Right lobe of liver (tissue), 6 donors: ENCODE measurements around the gene CRYBG1. TPM values are rescaled to one million over a fixed set of nuclear protein-coding genes. Genes with fewer than 3 reads are reported as not detected.
"Not testable (repeated sequence)": the region's sequence is repeated elsewhere in the genome, so short reads cannot be mapped to it uniquely, and the experiment has no call there.

ENCODE experiments used
- ATAC-seq, 4 donors: fragments of 200-7000 bp; cut with Tn5 transposase; one replicate each; pipeline ENCODE4 v1.9.1; 2020; ENCODE audit warnings: mild to moderate bottlenecking in 4 of 4, moderate library complexity in 4 of 4
- DNase-seq, 3 donors: peaks; one replicate each; pipeline ENCODE4 v3.0.0-alpha.2; 2020
- H3K27ac ChIP-seq, 3 donors: fragments of 200-600 bp; one replicate each; pipeline ENCODE4 v1.8.0; 2022
- H3K27me3 ChIP-seq, 2 donors: fragments of 200-600 bp; one replicate each; pipeline ENCODE4 v1.8.0; 2022
- H3K36me3 ChIP-seq, 4 donors: fragments of 200-600 bp; sonication (generic) in 1 of 4; one replicate each; pipeline versions ENCODE4 v1.5.1 to v1.8.0; 2017 to 2022; ENCODE audit warnings: control low read depth in 1 of 4
- H3K4me1 ChIP-seq, 4 donors: fragments of 200-600 bp; sonication (generic) in 1 of 4; one replicate each; pipeline versions ENCODE4 v1.5.1 to v1.8.0; 2017 to 2022; ENCODE audit warnings: control low read depth in 1 of 4
- H3K4me3 ChIP-seq, 3 donors: fragments of 200-600 bp; one replicate each; pipeline ENCODE4 v1.8.0; 2022
- H3K9me3 ChIP-seq, 4 donors: fragments of 200-600 bp; sonication (generic) in 1 of 4; one replicate each; pipeline versions ENCODE4 v1.5.1 to v1.8.0; 2017 to 2022; ENCODE audit warnings: control low read depth in 1 of 4
- POLR2A ChIP-seq: fragments of 450-650 bp; IDR thresholded peaks from one replicate; pipeline ENCODE4 v1.6.1; 2017; ENCODE audit warnings: antibody characterized with exemption, mild to moderate bottlenecking
- WGBS: methylation state at CpG from one replicate; pipeline ENCODE4 v1.1.6; 2018; ENCODE audit warnings: low coverage, low lambda C conversion rate; ENCODE audit not compliant: insufficient coverage; ENCODE audit errors: missing lambda C conversion rate; 5-methylcytosine and 5-hydroxymethylcytosine counted together
- intact Hi-C, 2 donors: fragments of 100-400 bp; cut with DNase I; formaldehyde crosslinking; loops; one replicate each; pipeline versions ENCODE4 v1.11.2 to v1.14.1; 2022
- total RNA-seq, 6 experiments: library from RNA; depleted of rRNA in 2 of 6; stranded (reverse); fragments of >200 nt in 2 of 6; fragmentation: NEBNext Ultra II Directional in 3 of 6; extraction: Animal tissue kit (Norgen Biotek cat#: 25700) in 3 of 6; gene quantifications; one replicate each; pipeline versions ENCODE4 v1.1.0 to v1.2.4, GENCODE V29; 2016 to 2023
- TF ChIP-seq, protein P1 (sequence below), 4 donors: fragments of 200-600 bp in 3 of 4; fragments of 450-650 bp in 1 of 4; IDR thresholded peaks; one replicate each; pipeline versions ENCODE4 v1.5.1 to v1.8.0; 2016 to 2022; ENCODE audit warnings: antibody characterized with exemption in 4 of 4, mild to moderate bottlenecking in 2 of 4
- donor health status: DM: no; HTN: yes; CAD: no.
- donor health status: DM: no; HTN: no; CAD: no.
- donor health status: DM: no; HTN: no; CAD: no.
- donor health status: DM: no; HTN: yes; CAD: no.
- donor health status: DM: no; HTN: yes; CAD: no.

Gene CRYBG1
- total RNA-seq, 6 experiments from 2014 or later: 6.8 to 10.9 (median 7.9) TPM

DNA sequence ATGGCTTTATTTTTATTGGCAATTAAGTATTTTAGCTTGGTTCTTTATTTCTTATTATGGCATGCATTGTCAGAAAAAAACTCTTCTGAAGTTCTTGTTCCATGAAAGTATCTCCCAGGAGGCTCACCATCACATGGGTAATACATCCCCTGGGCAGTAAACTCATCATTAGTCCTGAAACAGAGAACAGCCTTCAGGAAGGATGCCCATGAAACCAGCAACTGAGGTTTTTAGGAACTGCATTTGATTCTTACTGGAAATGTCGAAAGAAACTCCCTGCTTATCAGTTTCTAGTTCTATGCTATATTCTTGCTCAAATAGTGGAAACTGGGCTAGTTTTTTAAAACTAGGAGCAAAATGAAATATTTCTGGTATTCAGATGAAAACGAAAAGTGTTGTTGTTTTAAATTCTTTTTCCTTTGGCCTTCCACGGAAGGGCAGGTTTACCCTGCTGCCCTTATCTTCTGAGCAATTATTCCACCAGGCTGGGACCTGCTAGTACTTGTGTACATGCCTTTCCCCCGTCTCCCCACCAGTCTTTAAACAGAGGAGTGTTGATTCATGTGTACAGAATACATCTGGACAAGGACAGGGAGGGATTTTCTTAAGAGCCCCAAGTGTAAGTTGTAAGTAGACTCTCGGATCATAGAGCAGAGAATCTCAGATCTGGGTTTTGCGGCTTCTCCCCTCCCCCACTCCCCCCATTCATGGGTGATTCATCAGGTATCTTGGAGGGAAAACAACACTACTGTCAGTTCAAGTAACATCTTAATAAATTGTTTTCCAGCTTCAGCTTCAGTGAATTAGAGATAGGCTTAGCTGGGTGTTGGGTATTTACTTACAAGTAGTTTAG, 187.3 kb downstream of the CRYBG1 start:
- TF ChIP-seq, protein P1, sequence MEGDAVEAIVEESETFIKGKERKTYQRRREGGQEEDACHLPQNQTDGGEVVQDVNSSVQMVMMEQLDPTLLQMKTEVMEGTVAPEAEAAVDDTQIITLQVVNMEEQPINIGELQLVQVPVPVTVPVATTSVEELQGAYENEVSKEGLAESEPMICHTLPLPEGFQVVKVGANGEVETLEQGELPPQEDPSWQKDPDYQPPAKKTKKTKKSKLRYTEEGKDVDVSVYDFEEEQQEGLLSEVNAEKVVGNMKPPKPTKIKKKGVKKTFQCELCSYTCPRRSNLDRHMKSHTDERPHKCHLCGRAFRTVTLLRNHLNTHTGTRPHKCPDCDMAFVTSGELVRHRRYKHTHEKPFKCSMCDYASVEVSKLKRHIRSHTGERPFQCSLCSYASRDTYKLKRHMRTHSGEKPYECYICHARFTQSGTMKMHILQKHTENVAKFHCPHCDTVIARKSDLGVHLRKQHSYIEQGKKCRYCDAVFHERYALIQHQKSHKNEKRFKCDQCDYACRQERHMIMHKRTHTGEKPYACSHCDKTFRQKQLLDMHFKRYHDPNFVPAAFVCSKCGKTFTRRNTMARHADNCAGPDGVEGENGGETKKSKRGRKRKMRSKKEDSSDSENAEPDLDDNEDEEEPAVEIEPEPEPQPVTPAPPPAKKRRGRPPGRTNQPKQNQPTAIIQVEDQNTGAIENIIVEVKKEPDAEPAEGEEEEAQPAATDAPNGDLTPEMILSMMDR (IDR thresholded peaks at IDR 0.05): no peak
- TF ChIP-seq POLR2A: no peak
- Histone ChIP-seq H3K9me3 (no peaks in the 10 kb centered on the region), H3K27ac (no peak overlapping the region), H3K4me1 (no peaks in the 10 kb centered on the region), H3K27me3 (no peaks in the 10 kb centered on the region), H3K4me3 (no peak overlapping the region), H3K36me3 (no peaks in the 10 kb centered on the region)
- 52% methylated on average over 6 of the region's 6 CpGs for WGBS
- ATAC-seq (no peak), DNase-seq (no peak)
- intact Hi-C loops: no loop called here

- H3K9me3 ChIP-seq, DNase-seq, H3K27ac ChIP-seq, intact Hi-C loops, H3K27me3 ChIP-seq, H3K4me3 ChIP-seq, H3K36me3 ChIP-seq, H3K4me1 ChIP-seq, ATAC-seq: not testable (repeated sequence)
- WGBS: 91% methylated on average over 4 of the region's 6 CpGs
Measured at GRCh38 chr6:106548926-106549455, 188.5 kb downstream of the CRYBG1 start.

DNA sequence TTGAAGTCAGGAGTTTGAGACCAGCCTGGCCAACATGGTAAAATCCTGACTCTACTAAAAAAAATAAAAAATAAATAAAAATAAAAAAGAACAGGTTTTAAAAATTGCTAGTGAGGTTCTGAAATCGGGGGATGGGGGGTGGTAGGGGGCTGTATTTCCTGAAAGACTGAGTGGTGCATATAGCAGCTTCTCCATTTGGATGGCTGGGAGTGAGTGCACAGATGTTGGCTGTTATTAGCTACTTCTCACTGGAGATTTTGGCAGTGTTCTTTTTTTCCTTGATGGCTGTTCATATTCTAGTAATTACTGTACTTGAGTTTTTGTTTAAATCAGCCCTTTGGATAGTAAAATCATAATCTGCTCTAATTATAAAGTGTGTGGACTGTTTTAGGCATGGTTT, 189.0 kb downstream of the CRYBG1 start:
- peaks cover 0 to 11% (median 0%) of the 10 kb centered on the region in 4 donors for H3K36me3 ChIP-seq
- no peaks in the 10 kb centered on the region for H3K27me3 ChIP-seq
- no peaks in the 10 kb centered on the region for H3K4me1 ChIP-seq
- intact Hi-C loops: no loop called here
- H3K27ac ChIP-seq: no peak overlapping the region
- DNase-seq (no peak), ATAC-seq (no peak)
- no peak overlapping the region for H3K4me3 ChIP-seq
- TF ChIP-seq, protein P1 (IDR thresholded peaks at IDR 0.05): no peak
- TF ChIP-seq POLR2A: no peak
- WGBS: 44% methylated on average over 1 of the region's 1 CpG
- no peaks in the 10 kb centered on the region for H3K9me3 ChIP-seq

DNA sequence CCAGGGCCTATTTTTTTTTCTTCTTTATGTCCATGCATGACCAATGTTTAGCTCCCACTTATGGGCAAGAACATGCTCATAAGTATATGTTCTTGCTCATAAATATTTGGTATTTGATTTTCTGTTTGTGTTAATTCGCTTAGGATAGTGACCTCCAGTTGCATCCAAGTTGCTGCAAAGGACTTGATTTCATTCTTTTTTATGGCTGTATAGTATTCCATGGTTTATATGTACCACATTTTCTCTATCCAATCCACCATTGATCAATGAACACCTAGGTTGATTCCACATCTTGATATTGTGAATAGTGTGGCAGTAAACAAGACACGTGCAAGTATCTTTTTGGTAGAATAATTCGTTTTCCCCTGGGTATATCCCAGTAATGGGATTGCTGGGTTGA, 190.6 kb downstream of the CRYBG1 start:
- WGBS: 98% methylated on average over 3 of the region's 3 CpGs
- no peak overlapping the region for H3K4me3 ChIP-seq
- DNase-seq (no peak), ATAC-seq (no peak)
- H3K36me3 ChIP-seq: peaks cover 0 to 11% (median 0%) of the 10 kb centered on the region in 4 donors
- intact Hi-C loops: no loop called here
- TF ChIP-seq POLR2A: no peak
- H3K27ac ChIP-seq: no peak overlapping the region
- H3K9me3 ChIP-seq: no peaks in the 10 kb centered on the region
- H3K4me1 ChIP-seq: no peaks in the 10 kb centered on the region
- no peaks in the 10 kb centered on the region for H3K27me3 ChIP-seq

DNA sequence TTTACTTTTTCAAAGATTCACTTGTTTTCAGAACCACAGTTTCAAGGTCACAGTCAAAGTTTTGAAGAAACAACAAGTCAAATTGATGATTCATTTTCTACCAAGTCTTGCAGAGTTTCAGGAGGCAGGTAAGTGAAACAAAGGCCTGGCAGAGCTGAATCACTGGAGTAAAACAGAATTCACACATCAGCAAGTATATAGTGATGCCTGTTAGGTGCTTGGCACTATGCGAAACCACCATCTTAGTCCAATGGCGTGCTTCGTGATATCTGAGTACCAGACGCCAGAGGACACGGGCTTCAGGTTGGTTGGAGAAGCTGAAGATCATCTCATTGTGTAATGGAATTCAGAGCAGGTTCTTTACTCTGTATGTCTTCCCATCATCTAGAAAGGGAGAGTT, 192.9 kb downstream of the CRYBG1 start:
- TF ChIP-seq, protein P1 (IDR thresholded peaks at IDR 0.05): no peak
- no peak for TF ChIP-seq POLR2A
- ATAC-seq: no peak
- Histone ChIP-seq H3K27ac (no peak overlapping the region), H3K27me3 (no peaks in the 10 kb centered on the region), H3K4me3 (no peak overlapping the region), H3K4me1 (no peaks in the 10 kb centered on the region), H3K36me3 (peaks cover 0 to 11% (median 1%) of the 10 kb centered on the region in 4 donors), H3K9me3 (no peaks in the 10 kb centered on the region)
- DNase-seq: no peak
- intact Hi-C loops: no loop called here
- WGBS: no CpG with 5 or more reads among the region's 5 CpGs
